ENCODE measurements around the gene MB.

DNA sequence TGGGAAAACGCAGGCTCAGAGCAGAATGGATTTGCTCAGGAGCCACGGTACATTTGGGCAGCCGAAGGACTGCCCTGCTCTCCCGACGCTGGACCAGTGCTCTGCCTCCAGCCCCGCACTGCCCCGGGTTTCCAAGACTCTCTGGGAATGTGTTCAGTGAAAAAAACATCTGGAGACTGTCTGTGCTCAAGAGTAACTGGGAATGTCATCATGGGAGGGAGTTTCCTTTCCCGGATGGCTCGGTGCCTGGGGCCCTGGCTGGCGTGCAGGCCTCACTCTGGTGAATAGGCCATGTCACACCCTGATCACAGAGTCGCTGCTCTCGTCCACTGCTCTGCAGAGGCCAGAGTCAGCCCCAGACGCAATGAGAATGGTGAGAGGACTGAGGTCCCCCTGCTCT is 21.3 kb upstream of the MB start:
- TF ChIP-seq, protein P1, sequence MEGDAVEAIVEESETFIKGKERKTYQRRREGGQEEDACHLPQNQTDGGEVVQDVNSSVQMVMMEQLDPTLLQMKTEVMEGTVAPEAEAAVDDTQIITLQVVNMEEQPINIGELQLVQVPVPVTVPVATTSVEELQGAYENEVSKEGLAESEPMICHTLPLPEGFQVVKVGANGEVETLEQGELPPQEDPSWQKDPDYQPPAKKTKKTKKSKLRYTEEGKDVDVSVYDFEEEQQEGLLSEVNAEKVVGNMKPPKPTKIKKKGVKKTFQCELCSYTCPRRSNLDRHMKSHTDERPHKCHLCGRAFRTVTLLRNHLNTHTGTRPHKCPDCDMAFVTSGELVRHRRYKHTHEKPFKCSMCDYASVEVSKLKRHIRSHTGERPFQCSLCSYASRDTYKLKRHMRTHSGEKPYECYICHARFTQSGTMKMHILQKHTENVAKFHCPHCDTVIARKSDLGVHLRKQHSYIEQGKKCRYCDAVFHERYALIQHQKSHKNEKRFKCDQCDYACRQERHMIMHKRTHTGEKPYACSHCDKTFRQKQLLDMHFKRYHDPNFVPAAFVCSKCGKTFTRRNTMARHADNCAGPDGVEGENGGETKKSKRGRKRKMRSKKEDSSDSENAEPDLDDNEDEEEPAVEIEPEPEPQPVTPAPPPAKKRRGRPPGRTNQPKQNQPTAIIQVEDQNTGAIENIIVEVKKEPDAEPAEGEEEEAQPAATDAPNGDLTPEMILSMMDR (IDR thresholded peaks at IDR 0.05) = no peak
- TF ChIP-seq POLR2A (IDR thresholded peaks at IDR 0.05) = no peak
